M059J (cell line): ENCODE results near the gene IGFLR1. TPM values are rescaled to one million over a fixed set of nuclear protein-coding genes. Genes with fewer than 3 reads are reported as not detected.

Source experiments
- DNase-seq: peaks from one replicate; pipeline ENCODE4 v3.0.0-alpha.2; 2012; ENCODE audit warnings: low read depth
- total RNA-seq: library from RNA; depleted of rRNA; stranded (reverse); fragments of >200 nt; shearing (Covaris generic); gene quantifications from 2 replicates; pipeline ENCODE4 v1.2.3, GENCODE V29; 2014

The IGFLR1 gene
- total RNA-seq, 1 experiment from 2014 or later, result 8.8 TPM

DNA sequence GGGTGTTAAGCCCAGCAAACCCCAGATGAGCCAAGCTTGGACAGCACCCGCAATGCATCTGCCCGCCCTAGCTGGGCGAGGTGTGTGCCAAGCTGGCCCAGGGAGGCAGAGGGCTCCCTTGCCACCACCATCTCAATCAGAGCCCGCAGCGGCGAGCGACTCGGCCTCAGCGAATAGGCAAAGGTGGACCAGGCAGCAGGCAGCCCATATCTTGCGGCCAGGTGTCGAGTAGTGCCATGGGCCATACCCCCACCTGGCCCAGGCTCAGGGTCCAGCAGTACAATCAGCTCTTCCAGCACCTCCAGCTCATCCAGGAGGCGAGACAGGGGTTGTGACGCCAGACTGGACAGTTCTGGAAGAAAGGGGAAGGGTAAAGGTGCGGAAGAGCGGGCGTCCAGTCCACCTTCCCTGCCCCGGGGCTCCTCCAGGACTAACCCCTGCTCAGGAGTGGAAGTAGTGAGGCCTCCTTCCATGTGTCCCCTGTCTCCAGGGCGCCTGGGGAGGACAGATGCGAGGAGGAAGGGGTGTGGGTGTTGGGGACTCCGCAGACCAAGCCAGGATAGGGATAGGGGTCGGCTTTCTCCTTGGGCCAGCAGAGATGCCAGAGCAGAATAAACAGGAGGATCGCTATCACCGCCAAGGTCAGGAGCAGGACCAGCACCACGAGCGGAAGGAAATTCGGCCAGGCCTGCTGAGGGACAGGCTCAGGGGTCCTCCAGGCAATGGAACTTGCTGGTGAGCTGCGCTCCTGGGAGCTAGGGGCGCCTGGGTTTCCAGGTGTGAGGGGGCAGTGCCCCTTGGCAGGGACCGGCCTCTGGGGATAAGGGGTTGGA, 2.8 kb downstream of the IGFLR1 start:
- DNase-seq, result no peak

- no peak for DNase-seq
These were observed 3.4 kb downstream of the IGFLR1 start for GRCh38 chr19:35738887-35739229.

DNA sequence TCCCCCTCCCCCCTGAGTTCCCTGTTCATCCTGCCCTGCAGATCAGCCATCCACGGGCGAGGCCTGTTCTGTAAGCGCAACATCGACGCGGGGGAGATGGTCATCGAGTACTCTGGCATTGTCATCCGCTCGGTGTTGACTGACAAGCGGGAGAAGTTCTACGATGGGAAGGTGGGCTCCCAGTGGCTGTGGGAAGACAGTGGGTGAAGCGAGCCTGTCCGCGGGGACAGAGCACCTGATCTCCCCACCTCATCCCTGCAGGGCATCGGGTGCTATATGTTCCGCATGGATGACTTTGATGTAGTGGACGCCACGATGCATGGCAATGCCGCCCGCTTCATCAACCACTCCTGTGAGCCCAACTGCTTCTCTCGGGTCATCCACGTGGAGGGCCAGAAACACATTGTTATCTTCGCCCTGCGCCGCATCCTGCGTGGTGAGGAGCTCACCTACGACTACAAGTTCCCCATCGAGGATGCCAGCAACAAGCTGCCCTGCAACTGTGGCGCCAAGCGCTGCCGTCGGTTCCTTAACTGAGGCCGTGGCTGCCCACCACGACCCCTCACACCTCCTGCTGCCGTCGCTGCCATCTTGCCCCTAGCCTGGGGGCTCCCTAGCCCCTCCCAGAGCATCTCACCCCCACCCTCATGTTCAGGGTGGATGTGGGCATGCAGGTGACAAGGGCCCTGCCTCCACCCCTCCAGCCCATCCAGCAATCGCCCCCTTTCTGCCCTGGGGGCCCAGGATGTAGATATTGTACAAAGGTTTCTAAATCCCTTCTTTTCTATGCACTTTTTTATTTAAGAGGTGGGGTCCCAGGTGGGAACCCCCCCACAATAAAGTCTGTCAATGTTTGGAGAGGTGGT, 4.0 kb downstream of the IGFLR1 start:
- DNase-seq, result no peak

- DNase-seq, result no peak
These were observed 5.1 kb downstream of the IGFLR1 start for GRCh38 chr19:35736913-35737886.

- DNase-seq, result no peak
These were observed 7.4 kb downstream of the IGFLR1 start for GRCh38 chr19:35734889-35735288.

- DNase-seq, result no peak
These were observed 8.0 kb downstream of the IGFLR1 start for GRCh38 chr19:35734273-35734672.

DNA sequence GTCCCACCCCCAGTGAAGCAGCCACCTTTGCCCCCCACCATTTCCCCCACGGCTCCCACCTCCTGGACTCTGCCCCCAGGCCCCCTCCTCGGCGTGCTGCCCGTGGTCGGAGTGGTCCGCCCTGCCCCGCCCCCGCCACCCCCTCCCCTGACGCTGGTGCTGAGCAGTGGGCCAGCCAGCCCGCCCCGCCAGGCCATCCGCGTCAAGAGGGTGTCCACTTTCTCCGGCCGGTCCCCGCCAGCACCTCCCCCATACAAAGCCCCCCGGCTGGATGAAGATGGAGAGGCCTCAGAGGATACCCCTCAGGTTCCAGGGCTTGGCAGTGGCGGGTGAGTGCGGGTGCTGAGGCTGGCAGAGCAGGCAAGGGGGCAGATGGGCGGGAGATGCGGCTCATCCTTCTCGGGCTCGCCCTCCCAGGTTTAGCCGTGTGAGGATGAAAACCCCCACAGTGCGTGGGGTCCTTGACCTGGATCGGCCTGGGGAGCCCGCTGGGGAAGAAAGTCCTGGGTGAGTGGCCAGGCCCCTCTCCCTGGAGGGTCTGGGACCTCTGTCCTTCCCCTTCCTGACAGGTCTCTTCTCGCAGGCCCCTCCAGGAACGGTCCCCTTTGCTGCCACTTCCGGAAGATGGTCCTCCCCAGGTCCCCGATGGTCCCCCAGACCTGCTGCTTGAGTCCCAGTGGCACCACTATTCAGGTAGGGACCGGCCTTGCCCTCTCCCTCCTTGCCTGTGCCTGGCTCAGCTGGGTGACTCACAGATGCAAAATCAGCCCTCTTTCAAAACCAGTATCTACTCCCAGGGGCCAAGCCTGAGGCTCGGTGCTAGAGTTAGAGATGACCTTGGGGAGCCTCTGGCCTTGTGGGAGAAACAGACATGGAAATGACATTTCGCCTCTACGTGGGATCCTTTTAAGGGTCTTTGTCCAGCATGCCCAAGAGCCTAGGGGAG, 8.8 kb downstream of the IGFLR1 start:
- DNase-seq, result no peak

DNA sequence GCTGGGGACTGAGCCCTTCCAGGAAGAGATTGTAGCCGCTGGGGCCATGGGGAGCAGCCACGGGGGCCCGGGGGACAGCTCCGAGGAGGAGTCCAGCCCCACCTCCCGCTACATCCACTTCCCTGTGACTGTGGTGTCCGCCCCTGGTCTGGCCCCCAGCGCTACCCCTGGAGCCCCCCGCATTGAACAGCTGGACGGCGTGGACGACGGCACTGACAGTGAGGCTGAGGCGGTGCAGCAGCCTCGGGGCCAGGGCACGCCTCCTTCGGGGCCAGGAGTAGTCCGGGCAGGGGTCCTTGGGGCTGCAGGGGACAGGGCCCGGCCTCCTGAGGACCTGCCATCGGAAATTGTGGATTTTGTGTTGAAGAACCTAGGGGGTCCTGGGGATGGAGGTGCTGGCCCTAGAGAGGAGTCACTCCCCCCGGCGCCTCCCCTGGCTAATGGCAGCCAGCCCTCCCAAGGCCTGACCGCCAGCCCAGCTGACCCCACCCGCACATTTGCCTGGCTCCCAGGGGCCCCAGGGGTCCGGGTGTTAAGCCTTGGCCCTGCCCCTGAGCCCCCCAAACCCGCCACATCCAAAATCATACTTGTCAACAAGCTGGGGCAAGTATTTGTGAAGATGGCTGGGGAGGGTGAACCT, 9.6 kb downstream of the IGFLR1 start:
- DNase-seq, result no peak

DNA sequence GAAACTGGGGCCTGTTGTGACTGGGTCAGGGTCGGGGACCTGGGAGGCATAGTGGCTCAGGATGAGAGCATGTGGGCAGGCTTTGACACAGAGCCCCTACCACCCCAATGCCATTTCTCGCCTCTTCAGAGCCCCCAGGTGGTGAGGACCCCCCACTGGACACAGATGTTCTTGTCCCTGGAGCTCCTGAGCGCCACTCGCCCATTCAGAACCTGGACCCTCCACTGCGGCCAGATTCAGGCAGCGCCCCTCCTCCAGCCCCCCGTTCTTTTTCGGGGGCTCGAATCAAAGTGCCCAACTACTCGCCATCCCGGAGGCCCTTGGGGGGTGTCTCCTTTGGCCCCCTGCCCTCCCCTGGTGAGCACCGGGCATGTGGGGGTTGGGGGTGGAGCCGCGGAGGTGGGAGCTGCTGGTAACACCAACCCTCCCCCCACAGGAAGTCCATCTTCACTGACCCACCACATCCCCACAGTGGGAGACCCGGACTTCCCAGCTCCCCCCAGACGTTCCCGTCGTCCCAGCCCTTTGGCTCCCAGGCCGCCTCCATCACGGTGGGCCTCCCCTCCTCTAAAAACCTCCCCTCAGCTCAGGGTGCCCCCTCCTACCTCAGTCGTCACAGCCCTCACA, 10.4 kb downstream of the IGFLR1 start:
- no peak for DNase-seq

DNA sequence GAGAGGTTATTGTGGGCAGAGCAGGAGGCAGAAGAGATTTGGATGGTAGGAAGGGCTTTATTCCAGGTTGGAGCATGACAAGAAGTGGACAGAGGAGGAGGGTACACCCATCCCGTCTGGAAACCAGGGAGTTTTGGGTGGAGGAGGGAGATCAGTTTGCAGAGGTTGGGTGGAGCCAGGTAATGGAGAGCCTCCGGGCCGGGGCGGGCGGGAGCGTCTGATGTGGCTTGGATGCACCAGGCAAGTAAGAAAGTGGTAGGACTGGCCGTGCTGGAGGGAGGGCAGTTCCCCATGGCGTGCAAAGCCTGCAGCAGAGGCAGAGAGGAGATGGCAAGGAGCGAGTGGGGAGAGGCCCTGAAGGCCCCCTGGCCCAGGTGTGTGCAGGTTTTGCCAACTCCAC, 10.9 kb downstream of the IGFLR1 start:
- DNase-seq, result no peak

GRCh38 chr19:35730326-35730725, 11.9 kb downstream of the IGFLR1 start:
- DNase-seq, result no peak

DNA sequence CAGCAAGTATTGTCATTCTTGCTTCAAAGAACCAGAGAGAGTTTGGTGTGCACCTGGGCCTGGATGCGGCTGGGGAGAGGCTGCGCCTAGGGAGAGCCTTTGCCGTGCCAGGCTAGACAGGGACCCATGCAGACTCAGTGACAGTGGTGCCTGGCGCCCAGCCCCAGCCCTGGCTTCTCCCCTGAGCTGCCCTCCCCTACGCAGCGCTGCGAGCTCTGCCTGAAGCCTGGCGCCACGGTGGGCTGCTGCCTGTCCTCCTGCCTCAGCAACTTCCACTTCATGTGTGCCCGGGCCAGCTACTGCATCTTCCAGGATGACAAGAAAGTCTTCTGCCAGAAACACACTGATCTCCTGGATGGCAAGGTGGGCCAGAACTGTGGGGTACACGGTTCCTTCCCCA, 12.5 kb downstream of the IGFLR1 start:
- no peak for DNase-seq

- no peak for DNase-seq
These were observed 13.2 kb downstream of the IGFLR1 start for GRCh38 chr19:35729021-35729420.

DNA sequence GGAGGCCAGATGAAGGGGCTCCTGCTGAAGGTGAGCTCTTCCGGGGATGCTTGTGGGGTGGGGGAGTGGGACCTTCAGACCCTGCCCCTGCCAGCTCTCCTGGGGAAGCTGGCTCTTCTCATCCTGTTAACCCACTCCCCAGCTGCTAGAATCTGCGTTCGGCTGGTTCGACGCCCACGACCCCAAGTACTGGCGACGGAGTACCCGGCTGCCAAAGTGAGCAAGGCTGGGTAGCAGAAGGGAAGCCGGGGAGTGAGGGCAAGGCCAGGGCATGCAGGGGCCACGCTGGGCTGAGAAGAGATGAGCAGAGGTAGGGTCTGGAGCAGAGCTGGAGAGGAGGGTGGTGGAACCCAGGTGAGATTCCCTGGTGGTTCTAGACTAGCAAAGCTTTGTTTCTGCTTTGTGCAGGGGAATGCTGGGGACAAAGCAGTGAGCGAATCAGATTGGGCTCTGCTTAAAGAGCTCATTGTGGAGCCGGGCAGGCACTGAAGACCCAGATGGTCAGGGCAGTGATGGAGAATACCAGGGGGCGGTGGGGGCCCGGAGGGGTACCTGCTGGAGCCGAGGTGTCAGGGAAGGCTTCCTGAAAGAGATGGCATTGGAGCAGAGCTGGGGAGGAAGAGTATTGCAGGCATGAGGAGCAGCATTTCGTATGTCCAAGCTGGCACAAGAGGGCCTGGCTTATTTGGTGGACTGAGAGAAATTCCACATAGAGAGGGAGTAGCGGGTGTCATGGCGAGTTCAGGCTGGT, 14.1 kb downstream of the IGFLR1 start:
- DNase-seq, result no peak

- no peak for DNase-seq
These were observed 14.9 kb downstream of the IGFLR1 start for GRCh38 chr19:35727053-35727955.

DNA sequence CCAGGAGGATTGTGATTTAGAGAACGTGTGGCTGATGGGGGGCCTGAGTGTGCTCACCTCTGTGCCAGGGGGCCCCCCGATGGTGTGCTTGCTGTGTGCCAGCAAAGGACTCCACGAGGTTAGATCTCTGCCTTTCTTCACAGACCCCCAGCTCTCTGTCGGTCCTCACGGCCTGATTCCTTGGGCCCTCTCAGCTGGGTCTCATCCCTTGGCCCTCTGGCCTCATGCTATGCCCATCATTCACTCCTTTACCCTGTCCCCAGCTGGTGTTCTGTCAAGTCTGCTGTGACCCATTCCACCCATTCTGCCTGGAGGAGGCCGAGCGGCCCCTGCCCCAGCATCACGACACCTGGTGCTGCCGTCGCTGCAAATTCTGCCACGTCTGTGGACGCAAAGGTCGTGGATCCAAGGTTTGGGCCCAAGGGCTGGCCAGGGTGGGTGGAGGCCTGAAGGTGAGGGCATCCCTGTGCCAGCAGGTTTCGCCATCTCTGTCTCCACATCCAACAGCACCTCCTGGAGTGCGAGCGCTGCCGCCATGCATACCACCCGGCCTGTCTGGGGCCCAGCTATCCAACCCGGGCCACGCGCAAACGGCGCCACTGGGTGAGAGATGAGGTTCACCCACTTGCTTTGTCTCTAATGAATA, 16.9 kb downstream of the IGFLR1 start:
- no peak for DNase-seq

- DNase-seq, result no peak
These were observed 17.7 kb downstream of the IGFLR1 start for GRCh38 chr19:35724560-35724959.
